ENCODE measurements around the gene IL1RAPL1. TPM values are rescaled to one million over a fixed set of nuclear protein-coding genes. Genes with fewer than 3 reads are reported as not detected.
A peak's percentile ranks its signal among the peaks of the same experiment; 100 is the strongest.

IL1RAPL1 gene
- total RNA-seq, 2 donors from 2014 or later = 0.66 to 1.1 TPM

GRCh38 chrX:29617276-29617675, 1030.0 kb downstream of the IL1RAPL1 start:
- H3K4me3 Mint-ChIP-seq = no peak overlapping the region
- no peak overlapping the region for H3K27ac Mint-ChIP-seq
- 86 to 94% methylated on average over 3 of the region's 3 CpGs for WGBS, 2 experiments (ENCODE audit: insufficient coverage in 1 of 2, insufficient read length in 1 of 2)
- Histone ChIP-seq H3K36me3 (ENCODE audit: control insufficient read depth, insufficient read depth, low read length) (no peaks in the 10 kb centered on the region), H3K27me3 (ENCODE audit: control insufficient read depth, insufficient read depth, low read length, poor library complexity, severe bottlenecking) (no peaks in the 10 kb centered on the region), H3K9me3 (ENCODE audit: control insufficient read depth, low read length) (no peaks in the 10 kb centered on the region), H3K9ac (ENCODE audit: extremely low read depth, low read length, poor library complexity, severe bottlenecking) (no peak overlapping the region), H3K4me3 (ENCODE audit: low read length) (no peak overlapping the region), H3K4me1 (ENCODE audit: control insufficient read depth, insufficient read depth, low read length) (no peaks in the 10 kb centered on the region), H3K27ac (ENCODE audit: low read depth, low read length) (no peak overlapping the region)
- no peak for DNase-seq
- H3K4me1 Mint-ChIP-seq = peaks cover 12% of the 10 kb centered on the region
- no peaks in the 10 kb centered on the region for H3K9me3 Mint-ChIP-seq
- H3K36me3 Mint-ChIP-seq (ENCODE audit: low read depth) = no peaks in the 10 kb centered on the region
- TF ChIP-seq, protein P1, sequence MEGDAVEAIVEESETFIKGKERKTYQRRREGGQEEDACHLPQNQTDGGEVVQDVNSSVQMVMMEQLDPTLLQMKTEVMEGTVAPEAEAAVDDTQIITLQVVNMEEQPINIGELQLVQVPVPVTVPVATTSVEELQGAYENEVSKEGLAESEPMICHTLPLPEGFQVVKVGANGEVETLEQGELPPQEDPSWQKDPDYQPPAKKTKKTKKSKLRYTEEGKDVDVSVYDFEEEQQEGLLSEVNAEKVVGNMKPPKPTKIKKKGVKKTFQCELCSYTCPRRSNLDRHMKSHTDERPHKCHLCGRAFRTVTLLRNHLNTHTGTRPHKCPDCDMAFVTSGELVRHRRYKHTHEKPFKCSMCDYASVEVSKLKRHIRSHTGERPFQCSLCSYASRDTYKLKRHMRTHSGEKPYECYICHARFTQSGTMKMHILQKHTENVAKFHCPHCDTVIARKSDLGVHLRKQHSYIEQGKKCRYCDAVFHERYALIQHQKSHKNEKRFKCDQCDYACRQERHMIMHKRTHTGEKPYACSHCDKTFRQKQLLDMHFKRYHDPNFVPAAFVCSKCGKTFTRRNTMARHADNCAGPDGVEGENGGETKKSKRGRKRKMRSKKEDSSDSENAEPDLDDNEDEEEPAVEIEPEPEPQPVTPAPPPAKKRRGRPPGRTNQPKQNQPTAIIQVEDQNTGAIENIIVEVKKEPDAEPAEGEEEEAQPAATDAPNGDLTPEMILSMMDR (conservative IDR thresholded peaks at IDR 0.05) = no peak
- peaks cover 2% of the 10 kb centered on the region for H3K27me3 Mint-ChIP-seq (ENCODE audit: insufficient read depth)

DNA sequence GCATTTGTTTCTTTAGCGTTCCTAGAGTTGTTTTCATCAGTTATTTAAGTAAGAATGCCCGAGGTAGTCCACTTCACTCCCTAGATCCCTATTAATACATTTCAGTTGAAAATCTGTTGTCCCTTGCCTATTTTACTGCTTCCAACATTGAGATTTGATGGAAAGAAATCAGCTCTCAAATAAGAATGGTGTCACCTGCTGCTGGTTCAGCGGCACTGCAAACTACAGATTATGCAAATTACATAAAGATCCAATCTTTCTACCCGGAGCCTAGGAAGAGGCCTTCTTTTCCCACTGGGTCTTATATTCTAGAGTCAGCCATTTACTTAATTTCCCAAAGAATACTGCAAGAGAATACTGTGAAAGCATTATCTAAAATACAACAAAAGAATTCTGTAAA, 1030.5 kb downstream of the IL1RAPL1 start:
- no peaks in the 10 kb centered on the region for H3K9me3 Mint-ChIP-seq
- Histone ChIP-seq H3K4me1 (ENCODE audit: control insufficient read depth, insufficient read depth, low read length) (no peaks in the 10 kb centered on the region), H3K27ac (ENCODE audit: low read depth, low read length) (no peak overlapping the region), H3K9ac (ENCODE audit: extremely low read depth, low read length, poor library complexity, severe bottlenecking) (no peak overlapping the region), H3K9me3 (ENCODE audit: control insufficient read depth, low read length) (no peaks in the 10 kb centered on the region), H3K36me3 (ENCODE audit: control insufficient read depth, insufficient read depth, low read length) (no peaks in the 10 kb centered on the region), H3K27me3 (ENCODE audit: control insufficient read depth, insufficient read depth, low read length, poor library complexity, severe bottlenecking) (no peaks in the 10 kb centered on the region), H3K4me3 (ENCODE audit: low read length) (no peak overlapping the region)
- H3K27ac Mint-ChIP-seq = no peak overlapping the region
- no peak overlapping the region for H3K4me3 Mint-ChIP-seq
- WGBS, 2 experiments (ENCODE audit: insufficient coverage in 1 of 2, insufficient read length in 1 of 2) = 73% methylated on average over 4 of the region's 4 CpGs; no CpG with 5 or more reads in 1 of the 2 experiments
- no peaks in the 10 kb centered on the region for H3K36me3 Mint-ChIP-seq (ENCODE audit: low read depth)
- H3K4me1 Mint-ChIP-seq = peaks cover 12% of the 10 kb centered on the region
- TF ChIP-seq, protein P1 (conservative IDR thresholded peaks at IDR 0.05) = peak; percentile 54
- DNase-seq = no peak
- H3K27me3 Mint-ChIP-seq (ENCODE audit: insufficient read depth) = peaks cover 2% of the 10 kb centered on the region

GRCh38 chrX:29627833-29628232, 1040.6 kb downstream of the IL1RAPL1 start:
- H3K4me1 ChIP-seq (ENCODE audit: control insufficient read depth, insufficient read depth, low read length) = no peaks in the 10 kb centered on the region
- no peaks in the 10 kb centered on the region for H3K27me3 Mint-ChIP-seq (ENCODE audit: insufficient read depth)
- no peaks in the 10 kb centered on the region for H3K9me3 Mint-ChIP-seq
- no peaks in the 10 kb centered on the region for H3K36me3 ChIP-seq (ENCODE audit: control insufficient read depth, insufficient read depth, low read length)
- no peak overlapping the region for H3K4me3 ChIP-seq (ENCODE audit: low read length)
- H3K4me3 Mint-ChIP-seq = no peak overlapping the region
- WGBS, 2 experiments (ENCODE audit: insufficient coverage in 1 of 2, insufficient read length in 1 of 2) = 85% methylated on average over 1 of the region's 1 CpG; no CpG with 5 or more reads in 1 of the 2 experiments
- no peak overlapping the region for H3K27ac Mint-ChIP-seq
- TF ChIP-seq, protein P1 (conservative IDR thresholded peaks at IDR 0.05) = no peak
- H3K36me3 Mint-ChIP-seq (ENCODE audit: low read depth) = no peaks in the 10 kb centered on the region
- H3K27ac ChIP-seq (ENCODE audit: low read depth, low read length) = no peak overlapping the region
- no peak overlapping the region for H3K9ac ChIP-seq (ENCODE audit: extremely low read depth, low read length, poor library complexity, severe bottlenecking)
- no peaks in the 10 kb centered on the region for H3K27me3 ChIP-seq (ENCODE audit: control insufficient read depth, insufficient read depth, low read length, poor library complexity, severe bottlenecking)
- no peak for DNase-seq
- no peaks in the 10 kb centered on the region for H3K9me3 ChIP-seq (ENCODE audit: control insufficient read depth, low read length)
- no peaks in the 10 kb centered on the region for H3K4me1 Mint-ChIP-seq
